Ectodermal cell (in vitro differentiated cells): Measurements from ENCODE around the gene ACOT4.
"Not testable (repeated sequence)": the region's sequence is repeated elsewhere in the genome, so short reads cannot be mapped to it uniquely, and the experiment has no call there.

Experiments
- H3K27ac ChIP-seq: 2 replicates; pipeline ENCODE4 v1.7.0; 2013; ENCODE audit warnings: mild to moderate bottlenecking, low read depth, low read length; ENCODE audit not compliant: insufficient read depth, poor library complexity, severe bottlenecking
- H3K27me3 ChIP-seq: 2 replicates; pipeline ENCODE4 v1.7.0; 2013; ENCODE audit warnings: mild to moderate bottlenecking, low read length; ENCODE audit not compliant: insufficient read depth, control insufficient read depth, poor library complexity, severe bottlenecking
- H3K36me3 ChIP-seq: one replicate; pipeline ENCODE4 v1.7.0; 2013; ENCODE audit warnings: low read length; ENCODE audit not compliant: control insufficient read depth, insufficient read depth
- H3K4me1 ChIP-seq: one replicate; pipeline ENCODE4 v1.7.0; 2013; ENCODE audit warnings: low read length; ENCODE audit not compliant: control insufficient read depth, insufficient read depth
- H3K4me3 ChIP-seq: 2 replicates; pipeline ENCODE4 v1.7.0; 2013; ENCODE audit warnings: low read depth, low read length, control low read depth; ENCODE audit not compliant: insufficient read depth
- H3K9me3 ChIP-seq: 2 replicates; pipeline ENCODE4 v1.7.0; 2013; ENCODE audit warnings: mild to moderate bottlenecking, low read length, moderate library complexity; ENCODE audit not compliant: control insufficient read depth
- WGBS, 2 experiments: methylation state at CpG; one replicate each; pipeline ENCODE4 v1.1.7; 2013; ENCODE audit warnings: missing lambda C conversion rate in 2 of 2; 5-methylcytosine and 5-hydroxymethylcytosine counted together

ACOT4 gene

GRCh38 chr14:73576391-73576790 is 15.3 kb upstream of the ACOT4 start:
- 93 to 95% methylated on average over 2 to 3 of the region's 3 CpGs for WGBS, 2 experiments
- no peak overlapping the region for H3K27ac ChIP-seq
- no peaks in the 10 kb centered on the region for H3K36me3 ChIP-seq
- H3K27me3 ChIP-seq: no peaks in the 10 kb centered on the region
- no peaks in the 10 kb centered on the region for H3K9me3 ChIP-seq
- H3K4me3 ChIP-seq: no peak overlapping the region
- H3K4me1 ChIP-seq: no peaks in the 10 kb centered on the region

GRCh38 chr14:73577214-73577613 is 14.5 kb upstream of the ACOT4 start:
- H3K4me1 ChIP-seq: not testable (repeated sequence)
- no CpG with 5 or more reads among the region's 2 CpGs for WGBS, 2 experiments

GRCh38 chr14:73582102-73582979 is 9.3 kb upstream of the ACOT4 start:
- H3K36me3 ChIP-seq, H3K27me3 ChIP-seq, H3K9me3 ChIP-seq, H3K4me1 ChIP-seq, H3K4me3 ChIP-seq, H3K27ac ChIP-seq: not testable (repeated sequence)
- WGBS, 2 experiments: 88 to 89% methylated on average over 7 to 8 of the region's 11 CpGs

More at GRCh38 chr14:73577214-73577613, 14.5 kb upstream of the ACOT4 start:
- H3K27ac ChIP-seq, H3K9me3 ChIP-seq, H3K36me3 ChIP-seq, H3K27me3 ChIP-seq, H3K4me3 ChIP-seq: not testable (repeated sequence)

GRCh38 chr14:73588695-73589094 is 3.0 kb upstream of the ACOT4 start:
- Histone ChIP-seq H3K4me1 (no peaks in the 10 kb centered on the region), H3K27me3 (peaks cover 34% of the 10 kb centered on the region), H3K36me3 (no peaks in the 10 kb centered on the region), H3K4me3 (no peak overlapping the region), H3K9me3 (no peaks in the 10 kb centered on the region), H3K27ac (no peak overlapping the region)
- 88 to 100% methylated on average over 1 of the region's 1 CpG for WGBS, 2 experiments

- Histone ChIP-seq H3K27ac (no peak overlapping the region), H3K4me3 (no peak overlapping the region), H3K4me1 (no peaks in the 10 kb centered on the region), H3K27me3 (peaks cover 36% of the 10 kb centered on the region), H3K9me3 (no peaks in the 10 kb centered on the region), H3K36me3 (no peaks in the 10 kb centered on the region)
- 90 to 92% methylated on average over 4 of the region's 4 CpGs for WGBS, 2 experiments
Observed at GRCh38 chr14:73589116-73589515, 2.6 kb upstream of the ACOT4 start.

- peaks cover 36% of the 10 kb centered on the region for H3K27me3 ChIP-seq
- H3K9me3 ChIP-seq, H3K4me1 ChIP-seq, H3K4me3 ChIP-seq, H3K27ac ChIP-seq, H3K36me3 ChIP-seq: not testable (repeated sequence)
- 96% methylated on average over 32 of the region's 32 CpGs for WGBS, 2 experiments
Observed at GRCh38 chr14:73590673-73591004, 1.0 kb upstream of the ACOT4 start.

- Histone ChIP-seq H3K27me3 (peaks cover 36% of the 10 kb centered on the region), H3K9me3 (no peaks in the 10 kb centered on the region), H3K4me3 (no peak overlapping the region), H3K4me1 (no peaks in the 10 kb centered on the region), H3K27ac (no peak overlapping the region), H3K36me3 (no peaks in the 10 kb centered on the region)
- WGBS, 2 experiments: 96 to 97% methylated on average over 9 of the region's 9 CpGs
Observed at GRCh38 chr14:73594491-73594890, 2.8 kb downstream of the ACOT4 start.

- H3K9me3 ChIP-seq: no peaks in the 10 kb centered on the region
Observed at GRCh38 chr14:73599499-73599898, 7.8 kb downstream of the ACOT4 start.

GRCh38 chr14:73602994-73603393 is 11.3 kb downstream of the ACOT4 start:
- Histone ChIP-seq H3K4me3 (no peak overlapping the region), H3K9me3 (no peaks in the 10 kb centered on the region), H3K4me1 (no peaks in the 10 kb centered on the region), H3K27me3 (no peaks in the 10 kb centered on the region), H3K36me3 (no peaks in the 10 kb centered on the region), H3K27ac (no peak overlapping the region)
- WGBS, 2 experiments: 92 to 96% methylated on average over 3 of the region's 3 CpGs

More at GRCh38 chr14:73599499-73599898, 7.8 kb downstream of the ACOT4 start:
- Histone ChIP-seq H3K4me3 (no peak overlapping the region), H3K27ac (no peak overlapping the region), H3K4me1 (no peaks in the 10 kb centered on the region), H3K36me3 (no peaks in the 10 kb centered on the region), H3K27me3 (no peaks in the 10 kb centered on the region)

- no peaks in the 10 kb centered on the region for H3K9me3 ChIP-seq
- no peaks in the 10 kb centered on the region for H3K4me1 ChIP-seq
- no peaks in the 10 kb centered on the region for H3K36me3 ChIP-seq
- H3K27ac ChIP-seq: no peak overlapping the region
- H3K27me3 ChIP-seq: peaks cover 11% of the 10 kb centered on the region
- no peak overlapping the region for H3K4me3 ChIP-seq
- 90 to 96% methylated on average over 3 of the region's 3 CpGs for WGBS, 2 experiments
Observed at GRCh38 chr14:73606271-73606670, 14.6 kb downstream of the ACOT4 start.
